ENCODE measurements around the gene CLEC16A. TPM values are rescaled to one million over a fixed set of nuclear protein-coding genes. Genes with fewer than 3 reads are reported as not detected.

Gene CLEC16A
- total and polyA plus RNA-seq, 8 donors = 17.6 to 38.6 (median 21.6) TPM

DNA sequence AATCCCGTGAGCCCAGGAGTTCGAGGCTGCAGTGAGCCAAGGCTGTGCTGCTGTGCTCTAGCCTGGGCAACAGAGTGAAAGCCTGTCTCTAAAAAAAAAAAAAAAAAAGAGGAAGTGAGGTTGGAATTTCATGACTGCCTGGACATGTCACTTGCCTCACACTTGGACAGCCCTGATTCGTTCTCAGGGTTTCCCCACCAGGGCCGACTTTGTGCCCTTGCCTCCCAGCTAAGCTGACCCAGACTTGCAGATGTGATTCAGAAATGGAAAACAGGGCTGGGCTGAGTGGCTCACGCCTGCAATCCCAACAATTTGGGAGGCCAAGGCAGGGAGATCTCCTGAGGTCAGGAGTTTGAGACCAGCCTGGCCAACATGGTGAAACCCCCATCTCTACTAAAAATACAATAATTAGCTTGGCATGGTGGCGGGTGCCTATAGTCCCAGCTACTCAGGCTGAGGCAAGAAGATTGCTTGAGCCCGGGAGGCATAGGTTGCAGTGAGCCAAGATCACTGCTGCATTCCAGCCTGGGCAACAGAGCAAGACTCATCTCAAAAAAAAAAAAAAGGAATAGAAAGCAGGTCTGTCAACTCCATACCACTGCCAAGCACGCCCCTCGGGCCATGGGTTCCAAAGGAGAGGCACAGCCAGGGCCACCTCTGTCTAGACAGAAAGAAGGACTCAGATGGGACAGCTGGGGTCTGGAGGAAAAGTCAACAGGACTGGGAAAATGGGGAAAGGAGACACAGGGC, 264.7 kb downstream of the CLEC16A start:
- TF ChIP-seq CTCF (IDR thresholded peaks at IDR 0.05) = no peak
- DNase-seq (peak in 1 of 4 donors; percentile 60), ATAC-seq (peak; percentile 44)
- peak overlapping the region in 1 of 2 donors; percentile 71 for H3K27ac ChIP-seq
- H3K27me3 ChIP-seq = peaks cover 0 to 26% of the 10 kb centered on the region in 2 donors
- peaks cover 0 to 6% of the 10 kb centered on the region in 2 donors for H3K9me3 ChIP-seq
- no peak overlapping the region for H3K4me3 ChIP-seq
- H3K4me1 ChIP-seq = peaks cover 0 to 70% of the 10 kb centered on the region in 2 donors
- intact Hi-C loops (cut with DNase I) = no loop called here
- no peaks in the 10 kb centered on the region for H3K36me3 ChIP-seq

- TF ChIP-seq CTCF (IDR thresholded peaks at IDR 0.05) = no peak
- ATAC-seq = no peak
- Histone ChIP-seq H3K9me3 (peaks cover 0 to 6% of the 10 kb centered on the region in 2 donors), H3K27me3 (peaks cover 0 to 26% of the 10 kb centered on the region in 2 donors), H3K27ac (no peak overlapping the region), H3K36me3 (no peaks in the 10 kb centered on the region), H3K4me1 (peaks cover 0 to 66% of the 10 kb centered on the region in 2 donors), H3K4me3 (no peak overlapping the region)
- intact Hi-C loops (cut with DNase I) = no loop called here
- DNase-seq = no peak
These were observed 265.9 kb downstream of the CLEC16A start for GRCh38 chr16:11210260-11210659.

DNA sequence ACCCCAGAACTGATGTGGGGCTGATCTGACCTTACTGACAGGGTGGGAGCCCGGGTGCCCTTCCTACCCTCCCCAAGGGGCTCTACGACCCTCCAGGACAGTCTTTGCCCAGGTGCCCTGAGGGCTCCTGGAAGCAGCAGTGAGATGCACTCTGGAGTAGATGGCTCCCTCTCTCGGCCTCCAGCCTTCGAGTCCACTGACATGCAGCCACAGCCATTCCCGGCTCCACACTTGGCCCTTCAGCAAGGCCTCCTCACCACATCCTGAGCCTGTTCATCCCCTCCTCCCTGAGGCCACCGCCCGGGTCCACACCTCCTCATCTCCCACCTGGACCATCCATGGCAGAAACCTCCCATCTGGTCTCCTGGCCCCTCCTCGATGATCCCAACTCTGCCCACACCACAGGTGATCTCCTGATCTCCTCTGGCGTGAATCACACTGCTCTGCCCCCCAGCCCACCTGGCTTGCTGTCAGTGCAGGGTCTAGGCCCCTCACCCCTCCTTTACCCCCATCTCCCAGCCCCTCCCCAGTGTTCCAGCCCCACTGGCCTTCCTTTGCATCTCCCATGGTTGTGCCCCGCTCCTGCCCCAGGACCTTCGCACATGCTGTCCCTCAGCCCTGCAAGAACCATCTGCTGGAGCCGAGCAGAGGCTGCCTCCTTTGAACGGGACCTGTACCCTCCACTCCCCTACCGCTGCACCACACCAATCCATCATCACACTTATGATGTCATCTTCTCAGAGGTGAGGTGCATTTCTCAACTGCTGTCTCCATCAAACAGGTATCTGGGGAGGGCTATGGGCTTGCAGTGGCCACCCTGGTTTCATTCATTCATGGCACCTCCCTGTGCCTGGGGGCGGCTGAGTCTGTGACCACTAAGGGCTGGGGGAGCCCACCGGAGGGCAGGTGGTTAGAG, 267.0 kb downstream of the CLEC16A start:
- H3K4me3 ChIP-seq = no peak overlapping the region
- H3K4me1 ChIP-seq = peaks cover 0 to 55% of the 10 kb centered on the region in 2 donors
- H3K36me3 ChIP-seq = no peaks in the 10 kb centered on the region
- DNase-seq (no peak), ATAC-seq (no peak)
- peaks cover 0 to 26% of the 10 kb centered on the region in 2 donors for H3K27me3 ChIP-seq
- intact Hi-C loops (cut with DNase I) = no loop called here
- TF ChIP-seq CTCF (IDR thresholded peaks at IDR 0.05) = no peak
- H3K27ac ChIP-seq = no peak overlapping the region
- H3K9me3 ChIP-seq = peaks cover 0 to 14% of the 10 kb centered on the region in 2 donors

- Histone ChIP-seq H3K36me3 (no peaks in the 10 kb centered on the region), H3K27me3 (peaks cover 0 to 26% of the 10 kb centered on the region in 2 donors), H3K9me3 (peaks cover 0 to 20% of the 10 kb centered on the region in 2 donors), H3K4me1 (peaks cover 0 to 46% of the 10 kb centered on the region in 2 donors), H3K4me3 (no peak overlapping the region), H3K27ac (no peak overlapping the region)
- DNase-seq = no peak
- TF ChIP-seq CTCF (IDR thresholded peaks at IDR 0.05) = no peak
- intact Hi-C loops (cut with DNase I) = no loop called here
- ATAC-seq = no peak
These were observed 267.8 kb downstream of the CLEC16A start for GRCh38 chr16:11211977-11212797.
